Hepatocyte (in vitro differentiated cells): ENCODE measurements around the gene NT5E.

ENCODE experiments used
- EZH2 ChIP-seq: fragments of 200-600 bp; sonication (generic); IDR thresholded peaks from 2 replicates; pipeline ENCODE4 v1.6.1; 2016; ENCODE audit warnings: antibody characterized with exemption, mild to moderate bottlenecking, borderline replicate concordance
- TF ChIP-seq, protein P1 (sequence below): fragments of 200-600 bp; sonication (generic); IDR thresholded peaks from 2 replicates; pipeline ENCODE4 v1.5.1; 2016; ENCODE audit warnings: antibody characterized with exemption, mild to moderate bottlenecking; ENCODE audit not compliant: poor library complexity

DNA sequence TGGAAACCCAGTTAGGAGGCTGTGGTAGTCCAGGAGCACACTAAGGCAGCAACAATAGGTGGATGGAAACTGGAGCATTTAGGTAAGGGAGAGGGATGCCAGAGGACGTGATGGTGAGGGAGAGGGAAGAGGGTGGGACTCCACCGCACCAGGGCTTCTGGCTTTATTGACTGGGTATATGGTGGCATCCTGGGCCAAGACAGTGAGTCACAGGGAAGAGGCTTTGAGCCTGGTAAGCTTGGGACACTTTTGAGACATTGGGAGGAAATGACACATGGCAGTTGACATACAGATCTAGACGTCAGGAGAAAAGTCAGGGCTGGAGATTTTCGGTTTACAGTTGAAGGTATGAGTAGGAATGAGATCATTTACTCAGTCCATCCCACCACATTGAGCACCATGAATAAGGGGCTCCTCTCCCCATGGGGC lies 14.9 kb downstream of the NT5E start:
- TF ChIP-seq, protein P1, sequence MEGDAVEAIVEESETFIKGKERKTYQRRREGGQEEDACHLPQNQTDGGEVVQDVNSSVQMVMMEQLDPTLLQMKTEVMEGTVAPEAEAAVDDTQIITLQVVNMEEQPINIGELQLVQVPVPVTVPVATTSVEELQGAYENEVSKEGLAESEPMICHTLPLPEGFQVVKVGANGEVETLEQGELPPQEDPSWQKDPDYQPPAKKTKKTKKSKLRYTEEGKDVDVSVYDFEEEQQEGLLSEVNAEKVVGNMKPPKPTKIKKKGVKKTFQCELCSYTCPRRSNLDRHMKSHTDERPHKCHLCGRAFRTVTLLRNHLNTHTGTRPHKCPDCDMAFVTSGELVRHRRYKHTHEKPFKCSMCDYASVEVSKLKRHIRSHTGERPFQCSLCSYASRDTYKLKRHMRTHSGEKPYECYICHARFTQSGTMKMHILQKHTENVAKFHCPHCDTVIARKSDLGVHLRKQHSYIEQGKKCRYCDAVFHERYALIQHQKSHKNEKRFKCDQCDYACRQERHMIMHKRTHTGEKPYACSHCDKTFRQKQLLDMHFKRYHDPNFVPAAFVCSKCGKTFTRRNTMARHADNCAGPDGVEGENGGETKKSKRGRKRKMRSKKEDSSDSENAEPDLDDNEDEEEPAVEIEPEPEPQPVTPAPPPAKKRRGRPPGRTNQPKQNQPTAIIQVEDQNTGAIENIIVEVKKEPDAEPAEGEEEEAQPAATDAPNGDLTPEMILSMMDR = no peak
- TF ChIP-seq EZH2 = no peak
